ENCODE results near the gene LRP4. TPM values are rescaled to one million over a fixed set of nuclear protein-coding genes. Genes with fewer than 3 reads are reported as not detected.

Gene LRP4
- polyA plus RNA-seq, 1 donor (not counting 4 experiments of a cell fraction or from before 2014, with no cell fraction given) = 3.4 TPM

DNA sequence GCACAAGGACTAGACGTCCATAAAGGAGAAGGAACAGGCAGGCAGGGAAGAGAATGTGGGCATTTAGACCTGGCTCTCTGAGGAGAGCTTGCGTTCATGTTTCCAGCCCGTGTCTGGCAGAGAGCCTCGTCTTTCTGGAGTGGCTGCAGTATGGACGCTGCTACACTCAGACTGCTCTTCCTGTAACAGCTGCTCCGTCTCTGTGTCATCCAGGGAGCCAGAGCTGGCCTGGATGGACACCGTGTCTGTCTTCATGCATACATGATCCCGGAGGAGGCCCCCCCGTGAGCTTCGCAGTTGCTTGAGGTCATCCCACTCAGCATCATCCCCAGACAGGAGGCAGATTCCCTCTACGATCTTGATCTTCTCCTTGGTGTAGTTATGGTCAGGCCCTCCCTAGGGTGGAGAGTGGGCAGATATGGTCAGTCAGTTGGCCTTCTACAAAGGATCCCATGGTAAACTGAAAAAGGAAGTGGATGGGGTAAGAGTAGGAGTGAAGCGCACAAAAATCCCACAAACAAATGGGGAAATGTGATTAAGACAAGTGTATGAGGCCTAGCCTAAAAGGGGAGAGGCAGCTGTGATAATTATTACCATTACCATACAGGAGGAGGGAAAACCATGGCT lies 59.3 kb downstream of the LRP4 start:
- Histone ChIP-seq H3K4me3 (ENCODE audit: control insufficient read depth in 2 of 3, extremely low read depth in 1 of 3, insufficient read depth in 2 of 3, low read depth in 1 of 3, low read length in 3 of 3) (no peak overlapping the region), H3K79me2 (ENCODE audit: control insufficient read depth, insufficient read depth, low read length) (no peaks in the 10 kb centered on the region), H3K27ac (ENCODE audit: control insufficient read depth, insufficient read depth, low read length) (no peak overlapping the region), H3K4me2 (ENCODE audit: control insufficient read depth, extremely low read depth, insufficient read depth, low read depth, low read length) (no peak overlapping the region), H3K27me3 (ENCODE audit: control insufficient read depth, extremely low read depth, insufficient read depth, low read length) (no peaks in the 10 kb centered on the region), H3K9ac (ENCODE audit: control insufficient read depth, extremely low read depth, insufficient read depth, low read length) (no peak overlapping the region), H4K20me1 (ENCODE audit: control insufficient read depth, extremely low read depth, insufficient read depth, low read length) (no peaks in the 10 kb centered on the region), H3K36me3 (ENCODE audit: control insufficient read depth in 2 of 2, extremely low read depth in 1 of 2, insufficient read depth in 2 of 2, low read length in 2 of 2) (peaks cover 3 to 4% of the 10 kb centered on the region in 2 experiments), H3K4me1 (ENCODE audit: control insufficient read depth, extremely low read depth, insufficient read depth, low read length) (no peaks in the 10 kb centered on the region), H3K9me3 (ENCODE audit: control insufficient read depth, low read depth, low read length) (no peaks in the 10 kb centered on the region), H3K9me1 (ENCODE audit: control insufficient read depth, extremely low read depth, insufficient read depth, low read length) (no peaks in the 10 kb centered on the region), H2AFZ (ENCODE audit: control insufficient read depth, low read length) (no peak overlapping the region)
- no peak for TF ChIP-seq EZH2 (IDR thresholded peaks at IDR 0.05; ENCODE audit: low read length)
- TF ChIP-seq, protein P1, sequence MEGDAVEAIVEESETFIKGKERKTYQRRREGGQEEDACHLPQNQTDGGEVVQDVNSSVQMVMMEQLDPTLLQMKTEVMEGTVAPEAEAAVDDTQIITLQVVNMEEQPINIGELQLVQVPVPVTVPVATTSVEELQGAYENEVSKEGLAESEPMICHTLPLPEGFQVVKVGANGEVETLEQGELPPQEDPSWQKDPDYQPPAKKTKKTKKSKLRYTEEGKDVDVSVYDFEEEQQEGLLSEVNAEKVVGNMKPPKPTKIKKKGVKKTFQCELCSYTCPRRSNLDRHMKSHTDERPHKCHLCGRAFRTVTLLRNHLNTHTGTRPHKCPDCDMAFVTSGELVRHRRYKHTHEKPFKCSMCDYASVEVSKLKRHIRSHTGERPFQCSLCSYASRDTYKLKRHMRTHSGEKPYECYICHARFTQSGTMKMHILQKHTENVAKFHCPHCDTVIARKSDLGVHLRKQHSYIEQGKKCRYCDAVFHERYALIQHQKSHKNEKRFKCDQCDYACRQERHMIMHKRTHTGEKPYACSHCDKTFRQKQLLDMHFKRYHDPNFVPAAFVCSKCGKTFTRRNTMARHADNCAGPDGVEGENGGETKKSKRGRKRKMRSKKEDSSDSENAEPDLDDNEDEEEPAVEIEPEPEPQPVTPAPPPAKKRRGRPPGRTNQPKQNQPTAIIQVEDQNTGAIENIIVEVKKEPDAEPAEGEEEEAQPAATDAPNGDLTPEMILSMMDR (optimal IDR thresholded peaks at IDR 0.05 in 1 of 3, IDR thresholded peaks at IDR 0.05 in 1 of 3, conservative IDR thresholded peaks at IDR 0.05 in 1 of 3; ENCODE audit: extremely low read depth in 1 of 3, insufficient read depth in 2 of 3, low read length in 3 of 3) = no peak
- dilution Hi-C loops (cut with MboI; ENCODE audit: extremely low pct_ligation_motif_present, low sequenced_read_pairs) = no loop called here
- no peak for DNase-seq (ENCODE audit: low read depth, low spot score)
- no peak for FAIRE-seq

DNA sequence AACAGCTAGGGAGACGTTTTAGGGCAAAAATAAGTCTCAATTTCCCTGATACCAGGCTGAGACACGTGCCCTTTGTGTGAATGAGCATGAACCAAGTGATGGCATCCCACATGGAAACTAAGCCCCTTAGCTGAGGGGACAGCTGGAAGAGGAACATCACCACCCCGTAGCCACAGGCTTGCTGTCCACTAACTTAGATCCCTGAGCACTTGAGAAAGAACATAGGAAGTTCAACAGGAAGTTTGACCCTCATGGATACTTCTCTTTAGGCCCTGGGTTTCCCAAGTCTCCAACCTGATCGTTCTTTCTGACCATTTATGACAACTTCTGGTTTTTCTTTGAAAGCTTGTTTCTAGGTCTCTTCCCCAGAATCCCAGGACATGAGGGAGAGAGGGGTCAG lies 60.7 kb downstream of the LRP4 start:
- H3K9me1 ChIP-seq (ENCODE audit: control insufficient read depth, extremely low read depth, insufficient read depth, low read length) = no peaks in the 10 kb centered on the region
- H3K9me3 ChIP-seq (ENCODE audit: control insufficient read depth, low read depth, low read length) = no peaks in the 10 kb centered on the region
- H3K4me3 ChIP-seq (ENCODE audit: control insufficient read depth in 2 of 3, extremely low read depth in 1 of 3, insufficient read depth in 2 of 3, low read depth in 1 of 3, low read length in 3 of 3) = no peak overlapping the region
- peaks cover 3% of the 10 kb centered on the region in 2 experiments for H3K36me3 ChIP-seq (ENCODE audit: control insufficient read depth in 2 of 2, extremely low read depth in 1 of 2, insufficient read depth in 2 of 2, low read length in 2 of 2)
- TF ChIP-seq, protein P1 (optimal IDR thresholded peaks at IDR 0.05 in 1 of 3, IDR thresholded peaks at IDR 0.05 in 1 of 3, conservative IDR thresholded peaks at IDR 0.05 in 1 of 3; ENCODE audit: extremely low read depth in 1 of 3, insufficient read depth in 2 of 3, low read length in 3 of 3) = no peak
- no peak for TF ChIP-seq EZH2 (IDR thresholded peaks at IDR 0.05; ENCODE audit: low read length)
- no peak overlapping the region for H3K27ac ChIP-seq (ENCODE audit: control insufficient read depth, insufficient read depth, low read length)
- H3K27me3 ChIP-seq (ENCODE audit: control insufficient read depth, extremely low read depth, insufficient read depth, low read length) = no peaks in the 10 kb centered on the region
- no peak overlapping the region for H2AFZ ChIP-seq (ENCODE audit: control insufficient read depth, low read length)
- H3K4me1 ChIP-seq (ENCODE audit: control insufficient read depth, extremely low read depth, insufficient read depth, low read length) = no peaks in the 10 kb centered on the region
- FAIRE-seq = no peak
- DNase-seq (ENCODE audit: low read depth, low spot score) = no peak
- no peak overlapping the region for H3K4me2 ChIP-seq (ENCODE audit: control insufficient read depth, extremely low read depth, insufficient read depth, low read depth, low read length)
- H3K9ac ChIP-seq (ENCODE audit: control insufficient read depth, extremely low read depth, insufficient read depth, low read length) = no peak overlapping the region
- no peaks in the 10 kb centered on the region for H4K20me1 ChIP-seq (ENCODE audit: control insufficient read depth, extremely low read depth, insufficient read depth, low read length)
- no peaks in the 10 kb centered on the region for H3K79me2 ChIP-seq (ENCODE audit: control insufficient read depth, insufficient read depth, low read length)
- dilution Hi-C loops (cut with MboI; ENCODE audit: extremely low pct_ligation_motif_present, low sequenced_read_pairs) = no loop called here

Measured in keratinocyte (primary cell).